Ramos (cell line): ENCODE results near the gene TPTE.
"Not testable (repeated sequence)": the region's sequence is repeated elsewhere in the genome, so short reads cannot be mapped to it uniquely, and the experiment has no call there.

ENCODE experiments used
- in situ Hi-C: fragments of 300-500 bp; cut with MboI; formaldehyde crosslinking; loops from one replicate; pipeline ENCODE4 v1.14.3; 2022; ENCODE audit warnings: low sequenced_read_pairs; ENCODE audit not compliant: unreplicated experiment

Gene TPTE

GRCh38 chr21:10521091-10521598, at the start of gene TPTE:
Gene TPTE, plus strand, starts transcription at chr21:10521583. Its CDS starts 17,141 bp downstream, at chr21:10538724.
- in situ Hi-C loops = no loop called here

GRCh38 chr21:10471999-10472398, 49.4 kb upstream of the TPTE start:
- in situ Hi-C loops = not testable (repeated sequence)

GRCh38 chr21:10477794-10478193, 43.6 kb upstream of the TPTE start:
- in situ Hi-C loops = not testable (repeated sequence)

GRCh38 chr21:10479875-10480274, 41.5 kb upstream of the TPTE start:
- in situ Hi-C loops = not testable (repeated sequence)

- in situ Hi-C loops = not testable (repeated sequence)
Observed at GRCh38 chr21:10484864-10485263, 36.5 kb upstream of the TPTE start.

GRCh38 chr21:10490453-10490852, 30.9 kb upstream of the TPTE start:
- in situ Hi-C loops = not testable (repeated sequence)

- in situ Hi-C loops = no loop called here
Observed at GRCh38 chr21:10511116-10511515, 10.3 kb upstream of the TPTE start.

GRCh38 chr21:10516889-10517288, 4.5 kb upstream of the TPTE start:
- in situ Hi-C loops = not testable (repeated sequence)

- in situ Hi-C loops = not testable (repeated sequence)
Observed at GRCh38 chr21:10517904-10518303, 3.5 kb upstream of the TPTE start.

GRCh38 chr21:10521835-10522500, 585 bp downstream of the TPTE start:
- in situ Hi-C loops = not testable (repeated sequence)

- in situ Hi-C loops = no loop called here
Observed at GRCh38 chr21:10539956-10540355, 18.6 kb downstream of the TPTE start.

GRCh38 chr21:10544376-10544775, 23.0 kb downstream of the TPTE start:
- in situ Hi-C loops = not testable (repeated sequence)

GRCh38 chr21:10547868-10548267, 26.5 kb downstream of the TPTE start:
- in situ Hi-C loops = not testable (repeated sequence)

- in situ Hi-C loops = not testable (repeated sequence)
Observed at GRCh38 chr21:10548331-10548954, 27.1 kb downstream of the TPTE start.

- in situ Hi-C loops = not testable (repeated sequence)
Observed at GRCh38 chr21:10570803-10571202, 49.4 kb downstream of the TPTE start.

GRCh38 chr21:10574531-10575310, 53.3 kb downstream of the TPTE start:
- in situ Hi-C loops = not testable (repeated sequence)

GRCh38 chr21:10575311-10575667, 53.9 kb downstream of the TPTE start:
- in situ Hi-C loops = no loop called here

- in situ Hi-C loops = not testable (repeated sequence)
Observed at GRCh38 chr21:10578910-10579309, 57.5 kb downstream of the TPTE start.

GRCh38 chr21:10589115-10589514, 67.7 kb downstream of the TPTE start:
- in situ Hi-C loops = not testable (repeated sequence)

GRCh38 chr21:10607074-10607473, 85.7 kb downstream of the TPTE start:
- in situ Hi-C loops = not testable (repeated sequence)

GRCh38 chr21:10614285-10614684, 92.9 kb downstream of the TPTE start:
- in situ Hi-C loops = not testable (repeated sequence)
